Cerebellar cortex (tissue), 1 donor: Measurements from ENCODE around the gene HIGD1C.
"Not testable (repeated sequence)": the region's sequence is repeated elsewhere in the genome, so short reads cannot be mapped to it uniquely, and the experiment has no call there.

Source experiments
- DNase-seq: peaks from one replicate; pipeline ENCODE4 v3.0.0-alpha.2; 2015; ENCODE audit warnings: low spot score

The HIGD1C gene

GRCh38 chr12:50984586-50985298 is 32.4 kb downstream of the HIGD1C start:
- no peak for DNase-seq

GRCh38 chr12:50985322-50985721 is 33.0 kb downstream of the HIGD1C start:
- no peak for DNase-seq

GRCh38 chr12:50986966-50987737 is 34.8 kb downstream of the HIGD1C start:
- DNase-seq, result peak; percentile 82

- no peak for DNase-seq
Measured at GRCh38 chr12:50988051-50988450, 35.7 kb downstream of the HIGD1C start.

- no peak for DNase-seq
Measured at GRCh38 chr12:50988871-50989270, 36.5 kb downstream of the HIGD1C start.

GRCh38 chr12:50990147-50990727 is 37.9 kb downstream of the HIGD1C start:
- no peak for DNase-seq

- no peak for DNase-seq
Measured at GRCh38 chr12:50990791-50991190, 38.4 kb downstream of the HIGD1C start.

GRCh38 chr12:50991291-50991690 is 38.9 kb downstream of the HIGD1C start:
- DNase-seq, result no peak

GRCh38 chr12:50992819-50993218 is 40.5 kb downstream of the HIGD1C start:
- DNase-seq, result no peak

- no peak for DNase-seq
Measured at GRCh38 chr12:50999093-50999492, 46.7 kb downstream of the HIGD1C start.

GRCh38 chr12:51000245-51000644 is 47.9 kb downstream of the HIGD1C start:
- DNase-seq, result no peak

- no peak for DNase-seq
Measured at GRCh38 chr12:51001799-51002198, 49.5 kb downstream of the HIGD1C start.

- no peak for DNase-seq
Measured at GRCh38 chr12:51004504-51004903, 52.2 kb downstream of the HIGD1C start.

- no peak for DNase-seq
Measured at GRCh38 chr12:51005030-51005429, 52.7 kb downstream of the HIGD1C start.

GRCh38 chr12:51005671-51006070 is 53.3 kb downstream of the HIGD1C start:
- no peak for DNase-seq

- no peak for DNase-seq
Measured at GRCh38 chr12:51008329-51009055, 56.1 kb downstream of the HIGD1C start.

- peak; percentile 46 for DNase-seq
Measured at GRCh38 chr12:51009056-51009440, 56.7 kb downstream of the HIGD1C start.

GRCh38 chr12:51011955-51012354 is 59.6 kb downstream of the HIGD1C start:
- DNase-seq, result no peak

- DNase-seq, result no peak
Measured at GRCh38 chr12:51012570-51013236, 60.4 kb downstream of the HIGD1C start.

- no peak for DNase-seq
Measured at GRCh38 chr12:51013441-51013840, 61.1 kb downstream of the HIGD1C start.

GRCh38 chr12:51014467-51014866 is 62.1 kb downstream of the HIGD1C start:
- not testable (repeated sequence) for DNase-seq

GRCh38 chr12:51017452-51017851 is 65.1 kb downstream of the HIGD1C start:
- no peak for DNase-seq
